ENCODE data around the gene MACROD2.

DNA sequence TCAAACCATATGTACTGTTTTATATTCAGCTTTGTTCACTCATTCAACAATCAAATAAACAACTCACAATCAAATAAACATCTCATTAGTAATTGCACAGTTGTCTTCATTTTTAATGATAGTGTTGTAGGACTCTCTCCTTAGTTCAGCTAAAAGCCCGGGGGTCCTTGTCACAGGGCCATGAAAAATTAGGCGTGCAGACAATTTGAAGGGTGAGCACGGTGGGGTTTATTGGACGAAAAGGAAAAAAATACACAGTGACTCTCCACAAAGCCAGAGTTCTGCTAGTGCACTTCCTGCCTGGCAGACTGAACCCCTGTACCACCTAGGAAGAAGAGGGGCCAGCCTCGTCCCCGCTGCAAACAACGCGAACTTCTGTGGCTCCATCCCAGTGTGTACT lies 599.7 kb downstream of the MACROD2 start:
- TF ChIP-seq, protein P1, sequence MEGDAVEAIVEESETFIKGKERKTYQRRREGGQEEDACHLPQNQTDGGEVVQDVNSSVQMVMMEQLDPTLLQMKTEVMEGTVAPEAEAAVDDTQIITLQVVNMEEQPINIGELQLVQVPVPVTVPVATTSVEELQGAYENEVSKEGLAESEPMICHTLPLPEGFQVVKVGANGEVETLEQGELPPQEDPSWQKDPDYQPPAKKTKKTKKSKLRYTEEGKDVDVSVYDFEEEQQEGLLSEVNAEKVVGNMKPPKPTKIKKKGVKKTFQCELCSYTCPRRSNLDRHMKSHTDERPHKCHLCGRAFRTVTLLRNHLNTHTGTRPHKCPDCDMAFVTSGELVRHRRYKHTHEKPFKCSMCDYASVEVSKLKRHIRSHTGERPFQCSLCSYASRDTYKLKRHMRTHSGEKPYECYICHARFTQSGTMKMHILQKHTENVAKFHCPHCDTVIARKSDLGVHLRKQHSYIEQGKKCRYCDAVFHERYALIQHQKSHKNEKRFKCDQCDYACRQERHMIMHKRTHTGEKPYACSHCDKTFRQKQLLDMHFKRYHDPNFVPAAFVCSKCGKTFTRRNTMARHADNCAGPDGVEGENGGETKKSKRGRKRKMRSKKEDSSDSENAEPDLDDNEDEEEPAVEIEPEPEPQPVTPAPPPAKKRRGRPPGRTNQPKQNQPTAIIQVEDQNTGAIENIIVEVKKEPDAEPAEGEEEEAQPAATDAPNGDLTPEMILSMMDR (conservative IDR thresholded peaks at IDR 0.05; ENCODE audit: low read depth in 2 of 2), result no peak
- TF ChIP-seq JUNB (IDR thresholded peaks at IDR 0.05; ENCODE audit: unreplicated experiment), result no peak
- no peak for TF ChIP-seq EZH2 (IDR thresholded peaks at IDR 0.05; ENCODE audit: low read depth, unreplicated experiment)
- TF ChIP-seq, protein P2, sequence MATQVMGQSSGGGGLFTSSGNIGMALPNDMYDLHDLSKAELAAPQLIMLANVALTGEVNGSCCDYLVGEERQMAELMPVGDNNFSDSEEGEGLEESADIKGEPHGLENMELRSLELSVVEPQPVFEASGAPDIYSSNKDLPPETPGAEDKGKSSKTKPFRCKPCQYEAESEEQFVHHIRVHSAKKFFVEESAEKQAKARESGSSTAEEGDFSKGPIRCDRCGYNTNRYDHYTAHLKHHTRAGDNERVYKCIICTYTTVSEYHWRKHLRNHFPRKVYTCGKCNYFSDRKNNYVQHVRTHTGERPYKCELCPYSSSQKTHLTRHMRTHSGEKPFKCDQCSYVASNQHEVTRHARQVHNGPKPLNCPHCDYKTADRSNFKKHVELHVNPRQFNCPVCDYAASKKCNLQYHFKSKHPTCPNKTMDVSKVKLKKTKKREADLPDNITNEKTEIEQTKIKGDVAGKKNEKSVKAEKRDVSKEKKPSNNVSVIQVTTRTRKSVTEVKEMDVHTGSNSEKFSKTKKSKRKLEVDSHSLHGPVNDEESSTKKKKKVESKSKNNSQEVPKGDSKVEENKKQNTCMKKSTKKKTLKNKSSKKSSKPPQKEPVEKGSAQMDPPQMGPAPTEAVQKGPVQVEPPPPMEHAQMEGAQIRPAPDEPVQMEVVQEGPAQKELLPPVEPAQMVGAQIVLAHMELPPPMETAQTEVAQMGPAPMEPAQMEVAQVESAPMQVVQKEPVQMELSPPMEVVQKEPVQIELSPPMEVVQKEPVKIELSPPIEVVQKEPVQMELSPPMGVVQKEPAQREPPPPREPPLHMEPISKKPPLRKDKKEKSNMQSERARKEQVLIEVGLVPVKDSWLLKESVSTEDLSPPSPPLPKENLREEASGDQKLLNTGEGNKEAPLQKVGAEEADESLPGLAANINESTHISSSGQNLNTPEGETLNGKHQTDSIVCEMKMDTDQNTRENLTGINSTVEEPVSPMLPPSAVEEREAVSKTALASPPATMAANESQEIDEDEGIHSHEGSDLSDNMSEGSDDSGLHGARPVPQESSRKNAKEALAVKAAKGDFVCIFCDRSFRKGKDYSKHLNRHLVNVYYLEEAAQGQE (IDR thresholded peaks at IDR 0.05; ENCODE audit: unreplicated experiment), result no peak
- no peak for TF ChIP-seq EZH2phosphoT487 (IDR thresholded peaks at IDR 0.05; ENCODE audit: unreplicated experiment)

All from GM23338 (cell line).